ENCODE data around the gene GJB2.

- TF ChIP-seq CTCF (IDR thresholded peaks at IDR 0.05; ENCODE audit: insufficient read depth, low read length, poor library complexity, severe bottlenecking) (no peak), EZH2phosphoT487 (conservative IDR thresholded peaks at IDR 0.05; ENCODE audit: low read length) (no peak)
Observed at GRCh38 chr13:20206698-20207235, 14.0 kb upstream of the GJB2 start.

Measured in SU-DHL-6 (cell line).